ENCODE measurements around the gene FANCB. TPM values are rescaled to one million over a fixed set of nuclear protein-coding genes. Genes with fewer than 3 reads are reported as not detected.

FANCB gene
- polyA plus RNA-seq, 1 of the 3 experiments (the other 2 are of a cell fraction): 0.81 TPM

DNA sequence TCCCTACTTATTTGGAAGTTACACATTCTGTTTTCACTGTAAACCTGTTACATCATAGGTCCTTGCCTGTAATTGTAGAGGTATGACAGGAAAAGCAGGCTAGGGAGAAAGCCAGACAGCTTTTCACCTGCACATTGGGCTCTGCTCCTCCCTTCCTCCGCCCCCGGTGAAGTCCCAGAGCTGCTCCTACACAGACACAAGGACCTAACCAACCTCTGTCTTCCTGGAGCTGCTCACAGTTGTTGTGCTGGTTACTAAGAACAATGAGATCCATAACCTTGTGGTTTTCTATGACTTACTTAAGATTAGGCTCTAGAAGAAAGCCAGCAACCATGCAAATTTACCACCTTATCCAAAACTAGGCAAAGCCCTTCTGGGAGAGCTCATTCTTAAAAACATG lies 40.4 kb upstream of the FANCB start:
- CTCF ChIA-PET: no interaction called here

DNA sequence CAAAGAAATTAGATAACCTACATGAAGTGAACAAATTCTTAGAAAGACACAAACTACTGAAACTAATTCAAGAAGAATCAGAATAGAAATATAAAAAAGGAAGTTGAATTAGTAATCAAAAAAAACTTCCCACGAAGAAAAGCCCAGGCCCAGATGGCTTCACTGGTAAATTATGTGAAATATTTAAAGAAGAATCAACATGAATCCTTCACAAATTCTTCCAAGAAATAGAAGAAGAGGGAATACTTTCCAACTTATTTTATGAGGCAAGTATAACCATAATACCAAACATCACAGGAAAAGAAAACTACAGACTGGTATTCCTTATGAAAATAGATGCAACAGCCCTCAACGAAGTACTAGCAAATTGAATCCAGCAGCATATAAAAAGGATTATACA lies 31.0 kb upstream of the FANCB start:
- DNase-seq: no peak
- peak overlapping the region; percentile 41; the same call in 1 of the 2 replicates for H3K4me2 ChIP-seq
- no peaks in the 10 kb centered on the region for H3K9me2 ChIP-seq
- peaks cover 9% of the 10 kb centered on the region for H3F3A ChIP-seq (replicated peaks; ENCODE audit: insufficient read depth)
- no peaks in the 10 kb centered on the region for H4K20me1 ChIP-seq (ENCODE audit: insufficient read depth)
- POLR2A ChIA-PET: no interaction called here
- H3K27ac ChIP-seq (ENCODE audit: low read depth in 2 of 2, low read length in 1 of 2): peak overlapping the region in 1 of 2 experiments; percentile 67; a peak in 2 of 4 replicates
- no peak overlapping the region; the same call in 1 of the 2 replicates for H3K9ac ChIP-seq
- peaks cover 0 to 13% of the 10 kb centered on the region in 2 experiments; a peak in 1 of 4 replicates for H3K4me1 ChIP-seq (ENCODE audit: control insufficient read depth in 1 of 2, insufficient read depth in 2 of 2, low read depth in 1 of 2, low read length in 1 of 2)
- H3K27me3 ChIP-seq (ENCODE audit: insufficient read depth): no peaks in the 10 kb centered on the region
- 24% methylated on average over 2 of the region's 2 CpGs for WGBS (ENCODE audit: low lambda C conversion rate)
- no peaks in the 10 kb centered on the region for H3K9me3 ChIP-seq
- TF ChIP-seq NRF1 (IDR thresholded peaks at IDR 0.05; ENCODE audit: low read depth, low read length) (no peak), SIN3A (IDR thresholded peaks at IDR 0.05; ENCODE audit: borderline replicate concordance, low read depth, low read length) (no peak), FOXM1 (IDR thresholded peaks at IDR 0.05; ENCODE audit: low read depth) (no peak), YY1 (IDR thresholded peaks at IDR 0.05; ENCODE audit: low read depth) (no peak), NFIC (IDR thresholded peaks at IDR 0.05; ENCODE audit: borderline replicate concordance) (no peak), TCF12 (IDR thresholded peaks at IDR 0.05) (no peak)
- H3K4me3 ChIP-seq (ENCODE audit: low read depth in 2 of 2, low read length in 1 of 2): no peak overlapping the region
- CTCF ChIA-PET: no interaction called here
- no peaks in the 10 kb centered on the region for H3K79me2 ChIP-seq (ENCODE audit: insufficient read depth)
- H3K36me3 ChIP-seq (replicated peaks in 1 of 2; ENCODE audit: control insufficient read depth in 1 of 2, insufficient read depth in 2 of 2, low read length in 1 of 2): peaks cover 2 to 4% of the 10 kb centered on the region in 2 experiments
- no peak overlapping the region for H2AFZ ChIP-seq (ENCODE audit: low read depth)

More for the DNA sequence above, 40.4 kb upstream of the FANCB start:
- Histone ChIP-seq H3K36me3 (replicated peaks in 1 of 2; ENCODE audit: control insufficient read depth in 1 of 2, insufficient read depth in 2 of 2, low read length in 1 of 2) (peaks cover 5 to 10% of the 10 kb centered on the region in 2 experiments), H4K20me1 (ENCODE audit: insufficient read depth) (no peaks in the 10 kb centered on the region), H3K4me3 (ENCODE audit: low read depth in 2 of 2, low read length in 1 of 2) (no peak overlapping the region), H3K9me2 (no peaks in the 10 kb centered on the region), H2AFZ (ENCODE audit: low read depth) (no peak overlapping the region), H3K79me2 (ENCODE audit: insufficient read depth) (no peaks in the 10 kb centered on the region), H3K9me3 (no peaks in the 10 kb centered on the region), H3K27ac (ENCODE audit: low read depth in 2 of 2, low read length in 1 of 2) (no peak overlapping the region), H3K4me2 (no peak overlapping the region), H3F3A (replicated peaks; ENCODE audit: insufficient read depth) (peaks cover 4% of the 10 kb centered on the region), H3K9ac (no peak overlapping the region), H3K4me1 (ENCODE audit: control insufficient read depth in 1 of 2, insufficient read depth in 2 of 2, low read depth in 1 of 2, low read length in 1 of 2) (peaks cover 5 to 10% of the 10 kb centered on the region in 2 experiments; a peak in 2 of 4 replicates), H3K27me3 (ENCODE audit: insufficient read depth) (no peaks in the 10 kb centered on the region)
- TF ChIP-seq, protein P1, sequence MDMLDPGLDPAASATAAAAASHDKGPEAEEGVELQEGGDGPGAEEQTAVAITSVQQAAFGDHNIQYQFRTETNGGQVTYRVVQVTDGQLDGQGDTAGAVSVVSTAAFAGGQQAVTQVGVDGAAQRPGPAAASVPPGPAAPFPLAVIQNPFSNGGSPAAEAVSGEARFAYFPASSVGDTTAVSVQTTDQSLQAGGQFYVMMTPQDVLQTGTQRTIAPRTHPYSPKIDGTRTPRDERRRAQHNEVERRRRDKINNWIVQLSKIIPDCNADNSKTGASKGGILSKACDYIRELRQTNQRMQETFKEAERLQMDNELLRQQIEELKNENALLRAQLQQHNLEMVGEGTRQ (IDR thresholded peaks at IDR 0.05; ENCODE audit: borderline replicate concordance, low read depth, low read length): no peak
- TF ChIP-seq GATA2 (CRISPR knock-in tag; IDR thresholded peaks at IDR 0.05): no peak
- no peak for TF ChIP-seq ELF1 (IDR thresholded peaks at IDR 0.05)
- no peak for TF ChIP-seq TAF1 (IDR thresholded peaks at IDR 0.05; ENCODE audit: borderline replicate concordance, low read depth, low read length)
- TF ChIP-seq, protein P2, sequence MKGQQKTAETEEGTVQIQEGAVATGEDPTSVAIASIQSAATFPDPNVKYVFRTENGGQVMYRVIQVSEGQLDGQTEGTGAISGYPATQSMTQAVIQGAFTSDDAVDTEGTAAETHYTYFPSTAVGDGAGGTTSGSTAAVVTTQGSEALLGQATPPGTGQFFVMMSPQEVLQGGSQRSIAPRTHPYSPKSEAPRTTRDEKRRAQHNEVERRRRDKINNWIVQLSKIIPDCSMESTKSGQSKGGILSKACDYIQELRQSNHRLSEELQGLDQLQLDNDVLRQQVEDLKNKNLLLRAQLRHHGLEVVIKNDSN (IDR thresholded peaks at IDR 0.05; ENCODE audit: borderline replicate concordance, low read depth): no peak
- no peak for TF ChIP-seq SMC3 (IDR thresholded peaks at IDR 0.05; ENCODE audit: low read depth, low read length)
- no peak for TF ChIP-seq FOXM1 (IDR thresholded peaks at IDR 0.05; ENCODE audit: low read depth)
- TF ChIP-seq TEAD4 (IDR thresholded peaks at IDR 0.05; ENCODE audit: borderline replicate concordance, insufficient read depth): no peak
- no peak for TF ChIP-seq EZH2phosphoT487 (IDR thresholded peaks at IDR 0.05; ENCODE audit: borderline replicate concordance, low read depth)
- no peak for TF ChIP-seq RFX5 (IDR thresholded peaks at IDR 0.05; ENCODE audit: low read length)
- no peak for TF ChIP-seq GABPA (IDR thresholded peaks at IDR 0.05; ENCODE audit: low read depth)
- TF ChIP-seq, protein P3, sequence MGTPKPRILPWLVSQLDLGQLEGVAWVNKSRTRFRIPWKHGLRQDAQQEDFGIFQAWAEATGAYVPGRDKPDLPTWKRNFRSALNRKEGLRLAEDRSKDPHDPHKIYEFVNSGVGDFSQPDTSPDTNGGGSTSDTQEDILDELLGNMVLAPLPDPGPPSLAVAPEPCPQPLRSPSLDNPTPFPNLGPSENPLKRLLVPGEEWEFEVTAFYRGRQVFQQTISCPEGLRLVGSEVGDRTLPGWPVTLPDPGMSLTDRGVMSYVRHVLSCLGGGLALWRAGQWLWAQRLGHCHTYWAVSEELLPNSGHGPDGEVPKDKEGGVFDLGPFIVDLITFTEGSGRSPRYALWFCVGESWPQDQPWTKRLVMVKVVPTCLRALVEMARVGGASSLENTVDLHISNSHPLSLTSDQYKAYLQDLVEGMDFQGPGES (IDR thresholded peaks at IDR 0.05; ENCODE audit: low read depth, low read length): no peak
- TF ChIP-seq SIN3A (IDR thresholded peaks at IDR 0.05; ENCODE audit: borderline replicate concordance, low read depth, low read length): no peak
- no peak for TF ChIP-seq RCOR1 (IDR thresholded peaks at IDR 0.05; ENCODE audit: low read length)
- TF ChIP-seq JUND (IDR thresholded peaks at IDR 0.05): no peak
- no peak for TF ChIP-seq NRF1 (IDR thresholded peaks at IDR 0.05; ENCODE audit: low read depth, low read length)
- no peak for TF ChIP-seq MEF2A (IDR thresholded peaks at IDR 0.05; ENCODE audit: borderline replicate concordance, low read depth)
- TF ChIP-seq YY1 (IDR thresholded peaks at IDR 0.05; ENCODE audit: low read depth): no peak
- no peak for TF ChIP-seq MXI1 (IDR thresholded peaks at IDR 0.05; ENCODE audit: low read depth, low read length)
- TF ChIP-seq, protein P4, sequence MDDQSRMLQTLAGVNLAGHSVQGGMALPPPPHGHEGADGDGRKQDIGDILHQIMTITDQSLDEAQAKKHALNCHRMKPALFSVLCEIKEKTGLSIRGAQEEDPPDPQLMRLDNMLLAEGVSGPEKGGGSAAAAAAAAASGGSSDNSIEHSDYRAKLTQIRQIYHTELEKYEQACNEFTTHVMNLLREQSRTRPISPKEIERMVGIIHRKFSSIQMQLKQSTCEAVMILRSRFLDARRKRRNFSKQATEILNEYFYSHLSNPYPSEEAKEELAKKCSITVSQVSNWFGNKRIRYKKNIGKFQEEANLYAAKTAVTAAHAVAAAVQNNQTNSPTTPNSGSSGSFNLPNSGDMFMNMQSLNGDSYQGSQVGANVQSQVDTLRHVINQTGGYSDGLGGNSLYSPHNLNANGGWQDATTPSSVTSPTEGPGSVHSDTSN (IDR thresholded peaks at IDR 0.05): no peak
- POLR2A ChIA-PET: no interaction called here
- 40% methylated on average over 2 of the region's 2 CpGs for WGBS (ENCODE audit: low lambda C conversion rate)
- no peak for DNase-seq
